H1 (cell line): ENCODE results near the gene PRR36. TPM values are rescaled to one million over a fixed set of nuclear protein-coding genes. Genes with fewer than 3 reads are reported as not detected.

Experiments used
- HDAC6 ChIP-seq: IDR thresholded peaks from one replicate; pipeline ENCODE4 v1.7.1; 2012; ENCODE audit warnings: low read depth, mild to moderate bottlenecking, inconsistent platforms, low read length, moderate library complexity
- MAFK ChIP-seq: IDR thresholded peaks from 2 replicates; pipeline ENCODE4 v1.6.1; 2012; ENCODE audit warnings: low read depth, mild to moderate bottlenecking, improper control_type of control experiment, low read length
- SUZ12 ChIP-seq: fragments of 200-600 bp; sonication (generic); IDR thresholded peaks from 2 replicates; pipeline ENCODE4 v1.6.1; 2012; ENCODE audit warnings: mild to moderate bottlenecking, inconsistent platforms, low read length, moderate library complexity, mixed read lengths
- polyA plus RNA-seq, 7 experiments: library from polyadenylated mRNA; depleted of rRNA in 3 of 7; stranded (reverse) in 5 of 7; unstranded in 2 of 7; fragments of >200 nt in 5 of 7; fragments of 200-250 nt in 2 of 7; gene quantifications; 1 replicate in 5 of 7; 2 replicates in 1 of 7; 4 replicates in 1 of 7; pipeline versions ENCODE4 v1.2.1 to v1.2.3, GENCODE V29; 2011 to 2013; ENCODE audit warnings: missing spikeins in 2 of 7, mixed read lengths in 2 of 7
- total RNA-seq: library from RNA; stranded (reverse); fragmentation: NEBNext Ultra II Directional; extraction: Animal tissue kit (Norgen Biotek cat#: 25700); gene quantifications from 2 replicates; pipeline ENCODE4 v1.2.1, GENCODE V29; 2021
- TF ChIP-seq, protein P1 (sequence below): fragments of 300-600 bp; sonication (generic); IDR thresholded peaks from 2 replicates; pipeline ENCODE4 v1.7.1; 2012; ENCODE audit warnings: low read length, moderate library complexity, mild to moderate bottlenecking, inconsistent platforms; ENCODE audit not compliant: insufficient replicate concordance
- TF ChIP-seq, protein P2 (sequence below): IDR thresholded peaks from 2 replicates; pipeline ENCODE4 v1.6.1; 2011; ENCODE audit warnings: low read length, improper control_type of control experiment

Gene PRR36
- total and polyA plus RNA-seq, 2 of the 8 experiments (the other 6 are each of a cell fraction or from before 2014, with no cell fraction given), result 1.6 to 23.9 TPM

DNA sequence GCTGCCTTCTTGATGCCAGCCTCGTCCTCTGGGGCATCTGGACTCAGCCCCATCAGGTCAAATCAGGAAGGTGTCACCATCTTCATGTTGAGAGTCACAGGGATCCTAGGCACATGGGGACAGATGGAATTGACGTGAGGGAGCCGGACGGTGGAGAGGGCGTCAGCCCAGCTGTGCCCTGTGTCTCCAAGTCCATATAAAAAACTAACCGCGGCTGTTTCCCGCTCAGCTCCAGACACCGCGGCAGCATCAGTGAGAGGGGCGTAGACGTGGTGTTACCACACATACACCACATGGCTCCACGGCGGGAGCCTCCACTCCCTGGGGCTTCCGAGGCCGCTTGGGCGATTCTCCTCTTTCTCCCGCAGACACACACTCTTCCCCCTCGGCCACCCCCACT lies 5.6 kb upstream of the PRR36 start (continued):
- TF ChIP-seq, protein P1, sequence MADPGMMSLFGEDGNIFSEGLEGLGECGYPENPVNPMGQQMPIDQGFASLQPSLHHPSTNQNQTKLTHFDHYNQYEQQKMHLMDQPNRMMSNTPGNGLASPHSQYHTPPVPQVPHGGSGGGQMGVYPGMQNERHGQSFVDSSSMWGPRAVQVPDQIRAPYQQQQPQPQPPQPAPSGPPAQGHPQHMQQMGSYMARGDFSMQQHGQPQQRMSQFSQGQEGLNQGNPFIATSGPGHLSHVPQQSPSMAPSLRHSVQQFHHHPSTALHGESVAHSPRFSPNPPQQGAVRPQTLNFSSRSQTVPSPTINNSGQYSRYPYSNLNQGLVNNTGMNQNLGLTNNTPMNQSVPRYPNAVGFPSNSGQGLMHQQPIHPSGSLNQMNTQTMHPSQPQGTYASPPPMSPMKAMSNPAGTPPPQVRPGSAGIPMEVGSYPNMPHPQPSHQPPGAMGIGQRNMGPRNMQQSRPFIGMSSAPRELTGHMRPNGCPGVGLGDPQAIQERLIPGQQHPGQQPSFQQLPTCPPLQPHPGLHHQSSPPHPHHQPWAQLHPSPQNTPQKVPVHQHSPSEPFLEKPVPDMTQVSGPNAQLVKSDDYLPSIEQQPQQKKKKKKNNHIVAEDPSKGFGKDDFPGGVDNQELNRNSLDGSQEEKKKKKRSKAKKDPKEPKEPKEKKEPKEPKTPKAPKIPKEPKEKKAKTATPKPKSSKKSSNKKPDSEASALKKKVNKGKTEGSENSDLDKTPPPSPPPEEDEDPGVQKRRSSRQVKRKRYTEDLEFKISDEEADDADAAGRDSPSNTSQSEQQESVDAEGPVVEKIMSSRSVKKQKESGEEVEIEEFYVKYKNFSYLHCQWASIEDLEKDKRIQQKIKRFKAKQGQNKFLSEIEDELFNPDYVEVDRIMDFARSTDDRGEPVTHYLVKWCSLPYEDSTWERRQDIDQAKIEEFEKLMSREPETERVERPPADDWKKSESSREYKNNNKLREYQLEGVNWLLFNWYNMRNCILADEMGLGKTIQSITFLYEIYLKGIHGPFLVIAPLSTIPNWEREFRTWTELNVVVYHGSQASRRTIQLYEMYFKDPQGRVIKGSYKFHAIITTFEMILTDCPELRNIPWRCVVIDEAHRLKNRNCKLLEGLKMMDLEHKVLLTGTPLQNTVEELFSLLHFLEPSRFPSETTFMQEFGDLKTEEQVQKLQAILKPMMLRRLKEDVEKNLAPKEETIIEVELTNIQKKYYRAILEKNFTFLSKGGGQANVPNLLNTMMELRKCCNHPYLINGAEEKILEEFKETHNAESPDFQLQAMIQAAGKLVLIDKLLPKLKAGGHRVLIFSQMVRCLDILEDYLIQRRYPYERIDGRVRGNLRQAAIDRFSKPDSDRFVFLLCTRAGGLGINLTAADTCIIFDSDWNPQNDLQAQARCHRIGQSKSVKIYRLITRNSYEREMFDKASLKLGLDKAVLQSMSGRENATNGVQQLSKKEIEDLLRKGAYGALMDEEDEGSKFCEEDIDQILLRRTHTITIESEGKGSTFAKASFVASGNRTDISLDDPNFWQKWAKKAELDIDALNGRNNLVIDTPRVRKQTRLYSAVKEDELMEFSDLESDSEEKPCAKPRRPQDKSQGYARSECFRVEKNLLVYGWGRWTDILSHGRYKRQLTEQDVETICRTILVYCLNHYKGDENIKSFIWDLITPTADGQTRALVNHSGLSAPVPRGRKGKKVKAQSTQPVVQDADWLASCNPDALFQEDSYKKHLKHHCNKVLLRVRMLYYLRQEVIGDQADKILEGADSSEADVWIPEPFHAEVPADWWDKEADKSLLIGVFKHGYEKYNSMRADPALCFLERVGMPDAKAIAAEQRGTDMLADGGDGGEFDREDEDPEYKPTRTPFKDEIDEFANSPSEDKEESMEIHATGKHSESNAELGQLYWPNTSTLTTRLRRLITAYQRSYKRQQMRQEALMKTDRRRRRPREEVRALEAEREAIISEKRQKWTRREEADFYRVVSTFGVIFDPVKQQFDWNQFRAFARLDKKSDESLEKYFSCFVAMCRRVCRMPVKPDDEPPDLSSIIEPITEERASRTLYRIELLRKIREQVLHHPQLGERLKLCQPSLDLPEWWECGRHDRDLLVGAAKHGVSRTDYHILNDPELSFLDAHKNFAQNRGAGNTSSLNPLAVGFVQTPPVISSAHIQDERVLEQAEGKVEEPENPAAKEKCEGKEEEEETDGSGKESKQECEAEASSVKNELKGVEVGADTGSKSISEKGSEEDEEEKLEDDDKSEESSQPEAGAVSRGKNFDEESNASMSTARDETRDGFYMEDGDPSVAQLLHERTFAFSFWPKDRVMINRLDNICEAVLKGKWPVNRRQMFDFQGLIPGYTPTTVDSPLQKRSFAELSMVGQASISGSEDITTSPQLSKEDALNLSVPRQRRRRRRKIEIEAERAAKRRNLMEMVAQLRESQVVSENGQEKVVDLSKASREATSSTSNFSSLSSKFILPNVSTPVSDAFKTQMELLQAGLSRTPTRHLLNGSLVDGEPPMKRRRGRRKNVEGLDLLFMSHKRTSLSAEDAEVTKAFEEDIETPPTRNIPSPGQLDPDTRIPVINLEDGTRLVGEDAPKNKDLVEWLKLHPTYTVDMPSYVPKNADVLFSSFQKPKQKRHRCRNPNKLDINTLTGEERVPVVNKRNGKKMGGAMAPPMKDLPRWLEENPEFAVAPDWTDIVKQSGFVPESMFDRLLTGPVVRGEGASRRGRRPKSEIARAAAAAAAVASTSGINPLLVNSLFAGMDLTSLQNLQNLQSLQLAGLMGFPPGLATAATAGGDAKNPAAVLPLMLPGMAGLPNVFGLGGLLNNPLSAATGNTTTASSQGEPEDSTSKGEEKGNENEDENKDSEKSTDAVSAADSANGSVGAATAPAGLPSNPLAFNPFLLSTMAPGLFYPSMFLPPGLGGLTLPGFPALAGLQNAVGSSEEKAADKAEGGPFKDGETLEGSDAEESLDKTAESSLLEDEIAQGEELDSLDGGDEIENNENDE, result no peak
- TF ChIP-seq, protein P2, sequence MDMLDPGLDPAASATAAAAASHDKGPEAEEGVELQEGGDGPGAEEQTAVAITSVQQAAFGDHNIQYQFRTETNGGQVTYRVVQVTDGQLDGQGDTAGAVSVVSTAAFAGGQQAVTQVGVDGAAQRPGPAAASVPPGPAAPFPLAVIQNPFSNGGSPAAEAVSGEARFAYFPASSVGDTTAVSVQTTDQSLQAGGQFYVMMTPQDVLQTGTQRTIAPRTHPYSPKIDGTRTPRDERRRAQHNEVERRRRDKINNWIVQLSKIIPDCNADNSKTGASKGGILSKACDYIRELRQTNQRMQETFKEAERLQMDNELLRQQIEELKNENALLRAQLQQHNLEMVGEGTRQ, result no peak
- TF ChIP-seq SUZ12, result no peak
- no peak for TF ChIP-seq MAFK
- no peak for TF ChIP-seq HDAC6
